ENCODE results near the gene MYLK4. TPM values are rescaled to one million over a fixed set of nuclear protein-coding genes. Genes with fewer than 3 reads are reported as not detected.

The MYLK4 gene
- total and polyA plus RNA-seq, 2 of the 13 experiments (the other 11 are each of a cell fraction or from before 2014, with no cell fraction given), result 0.26 to 0.29 TPM

DNA sequence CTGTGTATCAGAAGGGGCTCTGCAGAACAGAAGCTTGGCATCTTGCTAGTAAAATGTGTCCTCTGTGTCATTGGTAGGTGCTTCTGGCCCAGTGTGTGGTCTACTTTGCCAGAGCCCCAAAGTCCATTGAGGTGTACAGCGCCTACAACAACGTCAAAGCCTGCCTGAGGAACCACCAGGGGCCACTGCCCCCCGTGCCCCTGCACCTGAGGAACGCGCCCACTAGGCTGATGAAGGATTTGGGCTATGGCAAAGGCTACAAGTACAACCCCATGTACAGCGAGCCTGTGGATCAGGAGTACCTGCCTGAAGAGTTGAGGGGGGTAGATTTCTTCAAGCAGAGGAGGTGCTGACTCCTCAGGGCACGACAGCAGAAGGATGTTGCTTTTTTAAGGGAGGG lies 34.2 kb upstream of the MYLK4 start:
- H3K4me1 ChIP-seq (ENCODE audit: insufficient read depth, low read length), result no peaks in the 10 kb centered on the region
- CTCF ChIA-PET (ENCODE audit: low intra/inter-chr PET ratio, low total read pairs), result no interaction called here
- H3K9me3 ChIP-seq (ENCODE audit: low read length), result no peaks in the 10 kb centered on the region
- H3K4me3 ChIP-seq (replicated peaks in 1 of 3; ENCODE audit: insufficient read depth in 1 of 3, low read depth in 2 of 3, low read length in 3 of 3), result no peak overlapping the region
- peaks cover 22 to 66% of the 10 kb centered on the region in 2 experiments for H3K36me3 ChIP-seq (replicated peaks in 1 of 2; ENCODE audit: control insufficient read depth in 1 of 2, insufficient read depth in 2 of 2, low read length in 2 of 2)
- no peak overlapping the region for H3K4me2 ChIP-seq (ENCODE audit: low read depth, low read length)
- no peaks in the 10 kb centered on the region for H3K79me2 ChIP-seq (ENCODE audit: insufficient read depth, low read length)
- TF ChIP-seq FOXA3 (CRISPR knock-in tag; IDR thresholded peaks at IDR 0.05) (no peak), RBM22 (optimal IDR thresholded peaks at IDR 0.05; ENCODE audit: low read length) (peak; percentile 24)
- in situ Hi-C loops (cut with HindIII; ENCODE audit: extremely low pct_ligation_motif_present, low pct_unique_long_range_greater_than_20kb), result no loop called here
- intact Hi-C loops (cut with micrococcal nuclease; ENCODE audit: unreplicated experiment), result no loop called here
- no peak overlapping the region for H2AFZ ChIP-seq (ENCODE audit: low read length)
- no peak overlapping the region for H3K27ac ChIP-seq (ENCODE audit: extremely low read length, insufficient read depth, low read length)
- no peaks in the 10 kb centered on the region for H3K27me3 ChIP-seq (ENCODE audit: control insufficient read depth in 1 of 2, insufficient read depth in 2 of 2, low read length in 2 of 2)
- 97% methylated on average over 7 of the region's 7 CpGs for WGBS (ENCODE audit: low lambda C conversion rate)
- no peak overlapping the region for H3K9ac ChIP-seq (ENCODE audit: insufficient read depth, low read depth, low read length)
- DNase-seq (ENCODE audit: low spot score), result no peak
- POLR2A ChIA-PET, result interaction anchor here (0.8 kb wide), 1 partner anchor 15 kb away, joined by 3 read pairs; no protein-coding TSS in a partner anchor
- H4K20me1 ChIP-seq (ENCODE audit: insufficient read depth, low read length), result no peaks in the 10 kb centered on the region; the same call in 1 of the 2 replicates
- no peak for FAIRE-seq
- ATAC-seq, result no peak
- no TSS peak for BruUV-seq (replicated peaks)

DNA sequence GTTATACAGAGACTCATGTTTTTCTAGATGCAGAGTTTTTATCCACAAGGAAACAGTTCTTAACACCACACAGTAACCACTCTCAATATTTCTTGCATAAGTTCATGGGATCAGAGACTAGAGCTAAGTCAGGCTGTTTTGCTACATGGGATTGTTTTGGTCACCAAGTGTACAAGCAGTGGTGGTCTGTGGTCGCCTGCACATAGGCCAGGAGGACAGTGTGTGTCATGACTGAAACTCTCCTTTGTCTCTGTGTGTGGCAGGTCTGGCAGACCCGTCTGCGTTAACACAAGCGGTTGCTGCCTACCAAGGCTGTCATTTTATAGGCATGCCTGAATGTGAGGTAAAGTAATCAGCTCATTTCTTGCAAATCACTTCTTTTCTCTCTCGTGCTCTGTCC lies 33.3 kb upstream of the MYLK4 start:
- H3K36me3 ChIP-seq (replicated peaks in 1 of 2; ENCODE audit: control insufficient read depth in 1 of 2, insufficient read depth in 2 of 2, low read length in 2 of 2), result peaks cover 24 to 74% of the 10 kb centered on the region in 2 experiments
- H3K4me2 ChIP-seq (ENCODE audit: low read depth, low read length), result no peak overlapping the region
- H3K9ac ChIP-seq (ENCODE audit: insufficient read depth, low read depth, low read length), result no peak overlapping the region
- DNase-seq (ENCODE audit: low spot score), result no peak
- no TSS peak for BruUV-seq (replicated peaks)
- no peak overlapping the region for H3K4me3 ChIP-seq (replicated peaks in 1 of 3; ENCODE audit: insufficient read depth in 1 of 3, low read depth in 2 of 3, low read length in 3 of 3)
- ChIA-PET CTCF (ENCODE audit: low intra/inter-chr PET ratio, low total read pairs) (no interaction called here), POLR2A (interaction anchor here (0.8 to 1.1 kb wide), 2 partner anchors 14 to 18 kb away, joined by 3 to 4 read pairs; no protein-coding TSS in a partner anchor)
- no peak overlapping the region for H3K27ac ChIP-seq (ENCODE audit: extremely low read length, insufficient read depth, low read length)
- no peaks in the 10 kb centered on the region for H3K9me3 ChIP-seq (ENCODE audit: low read length)
- ATAC-seq, result no peak
- 96% methylated on average over 5 of the region's 5 CpGs for WGBS (ENCODE audit: low lambda C conversion rate)
- peaks cover 3% of the 10 kb centered on the region for H3K79me2 ChIP-seq (ENCODE audit: insufficient read depth, low read length)
- H3K27me3 ChIP-seq (ENCODE audit: control insufficient read depth in 1 of 2, insufficient read depth in 2 of 2, low read length in 2 of 2), result no peaks in the 10 kb centered on the region
- H4K20me1 ChIP-seq (ENCODE audit: insufficient read depth, low read length), result no peaks in the 10 kb centered on the region; the same call in 1 of the 2 replicates
- in situ Hi-C loops (cut with HindIII; ENCODE audit: extremely low pct_ligation_motif_present, low pct_unique_long_range_greater_than_20kb) (no loop called here), intact Hi-C loops (cut with micrococcal nuclease; ENCODE audit: unreplicated experiment) (no loop called here)
- no peak overlapping the region for H2AFZ ChIP-seq (ENCODE audit: low read length)
- no peaks in the 10 kb centered on the region for H3K4me1 ChIP-seq (ENCODE audit: insufficient read depth, low read length)
- no peak for FAIRE-seq
- no peak for TF ChIP-seq RBAK (CRISPR knock-in tag; IDR thresholded peaks at IDR 0.05)
- TF ChIP-seq, protein P1, sequence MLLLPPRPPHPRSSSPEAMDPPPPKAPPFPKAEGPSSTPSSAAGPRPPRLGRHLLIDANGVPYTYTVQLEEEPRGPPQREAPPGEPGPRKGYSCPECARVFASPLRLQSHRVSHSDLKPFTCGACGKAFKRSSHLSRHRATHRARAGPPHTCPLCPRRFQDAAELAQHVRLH (CRISPR knock-in tag; IDR thresholded peaks at IDR 0.05; ENCODE audit: borderline replicate concordance, low read depth), result no peak
- TF ChIP-seq, protein P2, sequence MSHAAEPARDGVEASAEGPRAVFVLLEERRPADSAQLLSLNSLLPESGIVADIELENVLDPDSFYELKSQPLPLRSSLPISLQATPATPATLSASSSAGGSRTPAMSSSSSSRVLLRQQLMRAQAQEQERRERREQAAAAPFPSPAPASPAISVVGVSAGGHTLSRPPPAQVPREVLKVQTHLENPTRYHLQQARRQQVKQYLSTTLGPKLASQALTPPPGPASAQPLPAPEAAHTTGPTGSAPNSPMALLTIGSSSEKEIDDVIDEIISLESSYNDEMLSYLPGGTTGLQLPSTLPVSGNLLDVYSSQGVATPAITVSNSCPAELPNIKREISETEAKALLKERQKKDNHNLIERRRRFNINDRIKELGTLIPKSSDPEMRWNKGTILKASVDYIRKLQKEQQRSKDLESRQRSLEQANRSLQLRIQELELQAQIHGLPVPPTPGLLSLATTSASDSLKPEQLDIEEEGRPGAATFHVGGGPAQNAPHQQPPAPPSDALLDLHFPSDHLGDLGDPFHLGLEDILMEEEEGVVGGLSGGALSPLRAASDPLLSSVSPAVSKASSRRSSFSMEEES (CRISPR knock-in tag; IDR thresholded peaks at IDR 0.05), result no peak
- no peak for TF ChIP-seq ZNF749 (CRISPR knock-in tag; IDR thresholded peaks at IDR 0.05; ENCODE audit: borderline replicate concordance)
- TF ChIP-seq PRDM10 (CRISPR knock-in tag; IDR thresholded peaks at IDR 0.05; ENCODE audit: low read depth), result no peak
- TF ChIP-seq MXD4 (CRISPR knock-in tag; IDR thresholded peaks at IDR 0.05), result no peak
- no peak for TF ChIP-seq ZNF331 (CRISPR knock-in tag; IDR thresholded peaks at IDR 0.05)
- TF ChIP-seq NFRKB (IDR thresholded peaks at IDR 0.05), result no peak
- no peak for TF ChIP-seq NKX3-1 (CRISPR knock-in tag; IDR thresholded peaks at IDR 0.05)
- no peak for TF ChIP-seq ZNF878 (CRISPR knock-in tag; IDR thresholded peaks at IDR 0.05)
- no peak for TF ChIP-seq CCAR2 (optimal IDR thresholded peaks at IDR 0.05; ENCODE audit: low read depth, low read length)
- no peak for TF ChIP-seq CHD4 (IDR thresholded peaks at IDR 0.05; ENCODE audit: borderline replicate concordance, low read length)

All from HepG2 (cell line).